Astrocyte (in vitro differentiated cells and primary cell): ENCODE results near the gene HSPG2. TPM values are rescaled to one million over a fixed set of nuclear protein-coding genes. Genes with fewer than 3 reads are reported as not detected.

ENCODE experiments used
- DNase-seq: peaks from one replicate; pipeline ENCODE4 v3.0.0-alpha.2; 2010; ENCODE audit warnings: low read depth
- FAIRE-seq: peaks from 2 replicates; lab custom pipeline; 2011; peaks lifted over from hg19 to GRCh38; lab: Jason Lieb, UNC
- H2AFZ ChIP-seq: 2 replicates; pipeline ENCODE4 v1.6.0; 2012; ENCODE audit warnings: low read depth, low read length, inconsistent platforms
- H3K27ac ChIP-seq: 2 replicates; pipeline ENCODE4 v1.5.1; 2011; ENCODE audit warnings: low read depth, low read length, inconsistent platforms
- H3K27me3 ChIP-seq: 2 replicates; pipeline ENCODE4 v1.6.0; 2011; ENCODE audit warnings: low read length, inconsistent platforms; ENCODE audit not compliant: insufficient read depth
- H3K36me3 ChIP-seq: 2 replicates; pipeline ENCODE4 v1.5.1; 2011; ENCODE audit warnings: low read length, inconsistent platforms; ENCODE audit not compliant: insufficient read depth
- H3K4me1 ChIP-seq: 2 replicates; pipeline ENCODE4 v1.5.1; 2011; ENCODE audit warnings: low read length, inconsistent platforms; ENCODE audit not compliant: insufficient read depth
- H3K4me2 ChIP-seq: 2 replicates; pipeline ENCODE4 v1.6.0; 2012; ENCODE audit warnings: low read length, inconsistent platforms
- H3K4me3 ChIP-seq: 2 replicates; pipeline ENCODE4 v1.5.1; 2011; ENCODE audit warnings: low read depth, mild to moderate bottlenecking, low read length, inconsistent platforms; ENCODE audit not compliant: insufficient read depth
- H3K79me2 ChIP-seq: 2 replicates; pipeline ENCODE4 v1.6.0; 2012; ENCODE audit warnings: mild to moderate bottlenecking, low read length, inconsistent platforms; ENCODE audit not compliant: insufficient read depth
- H3K9ac ChIP-seq: 2 replicates; pipeline ENCODE4 v1.6.0; 2012; ENCODE audit warnings: mild to moderate bottlenecking, low read length, inconsistent platforms
- H3K9me3 ChIP-seq: 2 replicates; pipeline ENCODE4 v1.5.1; 2012; ENCODE audit warnings: low read depth, mild to moderate bottlenecking, low read length, inconsistent platforms; ENCODE audit not compliant: insufficient read depth
- H4K20me1 ChIP-seq: 2 replicates; pipeline ENCODE4 v1.6.0; 2012; ENCODE audit warnings: low read length, inconsistent platforms; ENCODE audit not compliant: insufficient read depth
- H3K27ac Mint-ChIP-seq: one replicate; pipeline ENCODE4 v1.8.0; 2021; ENCODE audit warnings: mild to moderate bottlenecking, mixed read lengths; ENCODE audit not compliant: unreplicated experiment
- H3K27me3 Mint-ChIP-seq: one replicate; pipeline ENCODE4 v1.8.0; 2021; ENCODE audit warnings: low read depth, mixed read lengths; ENCODE audit not compliant: unreplicated experiment
- H3K36me3 Mint-ChIP-seq: one replicate; pipeline ENCODE4 v1.8.0; 2021; ENCODE audit warnings: low read depth, mixed read lengths; ENCODE audit not compliant: unreplicated experiment
- H3K4me1 Mint-ChIP-seq: one replicate; pipeline ENCODE4 v1.8.0; 2021; ENCODE audit warnings: low read depth, mixed read lengths; ENCODE audit not compliant: unreplicated experiment
- H3K4me3 Mint-ChIP-seq: one replicate; pipeline ENCODE4 v1.8.0; 2021; ENCODE audit warnings: mild to moderate bottlenecking, moderate library complexity, mixed read lengths; ENCODE audit not compliant: unreplicated experiment
- H3K9me3 Mint-ChIP-seq: one replicate; pipeline ENCODE4 v1.8.0; 2021; ENCODE audit warnings: mild to moderate bottlenecking, mixed read lengths; ENCODE audit not compliant: unreplicated experiment
- EZH2 ChIP-seq: IDR thresholded peaks from 2 replicates; pipeline ENCODE4 v1.6.1; 2012; ENCODE audit warnings: mild to moderate bottlenecking, low read length, inconsistent platforms; ENCODE audit not compliant: insufficient read depth
- total RNA-seq: library from RNA; stranded (reverse); gene quantifications from 2 replicates; pipeline ENCODE4 v1.2.1, GENCODE V29; 2021
- TF ChIP-seq, protein P1 (sequence below): IDR thresholded peaks from 2 replicates; pipeline ENCODE4 v1.5.1; 2011; ENCODE audit warnings: low read depth, mild to moderate bottlenecking, inconsistent platforms, low read length, moderate library complexity; ENCODE audit not compliant: insufficient read depth

HSPG2 gene
- total RNA-seq, 1 donor from 2014 or later: 249 TPM

DNA sequence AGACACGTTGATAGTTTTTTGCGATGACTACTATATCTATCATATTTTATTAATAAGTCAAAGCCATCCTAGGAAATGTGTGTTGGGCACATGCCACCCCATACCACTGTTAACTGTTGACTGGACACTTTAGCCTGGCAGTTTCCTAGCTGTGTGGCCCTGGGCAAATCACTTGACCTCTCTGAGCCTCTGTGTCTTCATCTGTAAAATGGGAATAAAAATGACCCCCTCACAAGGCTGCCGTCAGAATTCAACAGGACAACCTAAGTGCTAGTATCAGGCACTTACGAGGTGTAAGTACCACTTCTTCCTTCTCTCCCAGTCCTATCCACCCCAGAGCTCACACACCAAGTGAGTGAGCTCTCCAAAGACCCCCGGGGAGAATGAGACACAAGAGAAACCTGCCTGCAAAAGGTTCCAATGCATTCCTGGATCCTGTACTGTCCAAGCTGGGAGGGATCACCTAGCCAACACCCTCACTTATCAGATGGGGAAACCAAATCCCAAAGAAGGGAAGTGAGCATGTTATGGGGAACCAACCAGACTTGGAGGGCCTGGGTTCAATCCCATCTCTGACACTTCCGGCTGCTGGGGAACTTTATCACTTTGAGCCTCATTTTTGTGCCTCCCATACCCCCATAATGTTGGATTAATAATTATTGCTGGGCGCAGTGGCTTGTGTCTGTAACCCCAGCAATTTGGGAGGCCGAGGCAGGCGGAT, 24.9 kb downstream of the HSPG2 start:
- Histone ChIP-seq H3K27me3 (no peaks in the 10 kb centered on the region), H3K9me3 (no peaks in the 10 kb centered on the region), H3K9ac (no peak overlapping the region), H3K4me1 (peaks cover 31% of the 10 kb centered on the region), H4K20me1 (peaks cover 32% of the 10 kb centered on the region), H2AFZ (no peak overlapping the region), H3K79me2 (peaks cover 42% of the 10 kb centered on the region), H3K27ac (no peak overlapping the region), H3K4me2 (no peak overlapping the region), H3K36me3 (no peaks in the 10 kb centered on the region), H3K4me3 (no peak overlapping the region)
- H3K9me3 Mint-ChIP-seq: no peaks in the 10 kb centered on the region
- H3K4me3 Mint-ChIP-seq: no peak overlapping the region
- TF ChIP-seq EZH2: no peak
- TF ChIP-seq, protein P1, sequence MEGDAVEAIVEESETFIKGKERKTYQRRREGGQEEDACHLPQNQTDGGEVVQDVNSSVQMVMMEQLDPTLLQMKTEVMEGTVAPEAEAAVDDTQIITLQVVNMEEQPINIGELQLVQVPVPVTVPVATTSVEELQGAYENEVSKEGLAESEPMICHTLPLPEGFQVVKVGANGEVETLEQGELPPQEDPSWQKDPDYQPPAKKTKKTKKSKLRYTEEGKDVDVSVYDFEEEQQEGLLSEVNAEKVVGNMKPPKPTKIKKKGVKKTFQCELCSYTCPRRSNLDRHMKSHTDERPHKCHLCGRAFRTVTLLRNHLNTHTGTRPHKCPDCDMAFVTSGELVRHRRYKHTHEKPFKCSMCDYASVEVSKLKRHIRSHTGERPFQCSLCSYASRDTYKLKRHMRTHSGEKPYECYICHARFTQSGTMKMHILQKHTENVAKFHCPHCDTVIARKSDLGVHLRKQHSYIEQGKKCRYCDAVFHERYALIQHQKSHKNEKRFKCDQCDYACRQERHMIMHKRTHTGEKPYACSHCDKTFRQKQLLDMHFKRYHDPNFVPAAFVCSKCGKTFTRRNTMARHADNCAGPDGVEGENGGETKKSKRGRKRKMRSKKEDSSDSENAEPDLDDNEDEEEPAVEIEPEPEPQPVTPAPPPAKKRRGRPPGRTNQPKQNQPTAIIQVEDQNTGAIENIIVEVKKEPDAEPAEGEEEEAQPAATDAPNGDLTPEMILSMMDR: no peak
- H3K27ac Mint-ChIP-seq: peak overlapping the region; percentile 55
- H3K27me3 Mint-ChIP-seq: no peaks in the 10 kb centered on the region
- FAIRE-seq (no peak), DNase-seq (no peak)
- H3K4me1 Mint-ChIP-seq: peaks cover 41% of the 10 kb centered on the region
- H3K36me3 Mint-ChIP-seq: peaks cover 12% of the 10 kb centered on the region

DNA sequence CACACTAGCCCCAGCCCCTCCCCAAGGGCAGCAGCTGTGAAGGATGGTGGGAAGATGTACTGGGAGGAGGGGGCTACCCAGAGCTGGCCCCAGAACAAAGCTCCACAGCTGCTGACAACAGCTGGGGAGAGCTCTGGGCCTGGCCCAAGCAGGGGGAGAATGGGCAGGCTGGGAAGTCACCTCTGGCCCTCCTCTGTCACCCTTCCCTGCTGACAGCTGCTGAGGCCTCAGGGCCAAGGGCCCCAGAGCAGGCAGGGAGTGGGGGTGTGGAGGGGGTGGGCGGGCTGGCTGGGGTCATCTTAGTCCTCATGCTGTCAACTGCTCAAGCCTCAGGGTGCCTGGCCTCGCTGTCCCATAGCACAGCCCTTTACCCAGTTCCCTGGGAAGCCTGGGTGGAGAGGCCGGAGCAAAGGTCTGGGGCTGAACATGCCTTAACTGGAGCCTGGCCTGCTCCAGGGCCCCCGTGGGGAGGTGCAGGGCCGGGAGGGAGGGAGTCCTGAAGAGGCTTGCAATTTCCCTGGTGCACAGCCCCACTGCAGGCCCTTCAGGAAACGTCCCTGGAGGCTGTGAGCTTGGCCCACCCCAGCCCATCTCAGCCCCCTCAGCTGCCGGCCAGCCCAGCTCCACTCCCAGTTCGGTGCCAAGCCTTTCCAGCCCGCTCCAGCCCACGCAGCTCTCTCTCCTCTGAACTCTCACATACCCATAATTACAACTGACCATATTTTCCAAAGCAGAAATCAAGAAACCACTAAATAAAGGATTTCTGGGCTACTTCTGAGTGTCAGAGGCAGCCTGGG, 25.7 kb downstream of the HSPG2 start:
- no peaks in the 10 kb centered on the region for H3K27me3 Mint-ChIP-seq
- H3K79me2 ChIP-seq: peaks cover 42% of the 10 kb centered on the region
- H3K4me2 ChIP-seq: no peak overlapping the region
- peaks cover 28% of the 10 kb centered on the region for H4K20me1 ChIP-seq
- peaks cover 12% of the 10 kb centered on the region for H3K36me3 Mint-ChIP-seq
- H3K27ac ChIP-seq: no peak overlapping the region
- DNase-seq (peak; percentile 55), FAIRE-seq (no peak)
- peak overlapping the region; percentile 67 for H3K27ac Mint-ChIP-seq
- H3K27me3 ChIP-seq: no peaks in the 10 kb centered on the region
- no peaks in the 10 kb centered on the region for H3K9me3 Mint-ChIP-seq
- H2AFZ ChIP-seq: no peak overlapping the region
- peaks cover 32% of the 10 kb centered on the region for H3K4me1 ChIP-seq
- no peaks in the 10 kb centered on the region for H3K36me3 ChIP-seq
- H3K9me3 ChIP-seq: no peaks in the 10 kb centered on the region
- H3K9ac ChIP-seq: no peak overlapping the region
- peaks cover 41% of the 10 kb centered on the region for H3K4me1 Mint-ChIP-seq
- TF ChIP-seq, protein P1: no peak
- TF ChIP-seq EZH2: no peak
- no peak overlapping the region for H3K4me3 ChIP-seq
- peak overlapping the region; percentile 54 for H3K4me3 Mint-ChIP-seq
